ENCODE results near the gene STAT4. TPM values are rescaled to one million over a fixed set of nuclear protein-coding genes. Genes with fewer than 3 reads are reported as not detected.

Gene STAT4
- total RNA-seq, 1 experiment from 2014 or later: 0.44 TPM

DNA sequence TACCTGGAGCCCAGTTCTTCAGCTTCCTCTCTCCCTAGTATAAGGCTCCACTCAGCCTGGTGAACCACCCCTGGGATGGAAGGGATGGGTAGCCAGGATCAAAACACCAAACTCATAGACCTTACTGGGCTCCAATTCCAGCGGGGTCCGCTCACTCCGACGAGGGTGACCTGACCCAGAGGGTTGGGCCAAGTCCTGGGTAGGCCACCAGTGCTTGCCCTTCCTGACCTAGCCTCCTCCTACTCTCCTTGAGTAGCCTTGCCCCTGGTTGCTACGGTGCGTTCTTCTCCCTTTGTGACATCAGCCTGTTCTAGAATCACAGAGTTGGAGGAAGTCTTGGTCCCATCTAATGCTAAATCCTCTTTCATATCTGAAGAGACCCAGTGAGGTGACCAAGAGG lies 537 bp upstream of the STAT4 start (continued):
- TF ChIP-seq ARID4B (CRISPR knock-in tag; IDR thresholded peaks at IDR 0.05; ENCODE audit: borderline replicate concordance): no peak
- no peak for TF ChIP-seq EMX1 (CRISPR knock-in tag; IDR thresholded peaks at IDR 0.05)
- no peak for TF ChIP-seq SMAD3 (CRISPR knock-in tag; IDR thresholded peaks at IDR 0.05; ENCODE audit: borderline replicate concordance)
- TF ChIP-seq HMGA2 (CRISPR knock-in tag; IDR thresholded peaks at IDR 0.05): no peak
- TF ChIP-seq SMAD4 (CRISPR knock-in tag; IDR thresholded peaks at IDR 0.05): no peak

- Mint-ChIP-seq H3K36me3 (no peaks in the 10 kb centered on the region), H3K27me3 (ENCODE audit: low read depth) (peaks cover 17% of the 10 kb centered on the region), H3K9me3 (no peaks in the 10 kb centered on the region), H3K4me1 (peaks cover 8% of the 10 kb centered on the region), H3K27ac (no peak overlapping the region), H3K4me3 (peak overlapping the region; percentile 74)
- CTCF ChIA-PET: interaction anchor here (0.7 to 2.0 kb wide), 6 partner anchors 15 to 136 kb away, joined by 3 to 21 read pairs (median 4); partner anchors contain the start of gene STAT1
- DNase-seq (ENCODE audit: low spot score): no peak
- POLR2A ChIA-PET: interaction anchor here (0.5 to 1.1 kb wide), 2 partner anchors 74 to 96 kb away, joined by 3 to 4 read pairs; no protein-coding TSS in a partner anchor
- ATAC-seq: no peak
- TF ChIP-seq NFE2L1 (CRISPR knock-in tag; IDR thresholded peaks at IDR 0.05): no peak
- TF ChIP-seq ATF2 (CRISPR knock-in tag; IDR thresholded peaks at IDR 0.05; ENCODE audit: borderline replicate concordance, low read depth): no peak
- TF ChIP-seq FOXP1 (CRISPR knock-in tag; IDR thresholded peaks at IDR 0.05; ENCODE audit: borderline replicate concordance): no peak
- no peak for TF ChIP-seq GABPB1 (CRISPR knock-in tag; IDR thresholded peaks at IDR 0.05)
- TF ChIP-seq ETV6 (CRISPR knock-in tag; IDR thresholded peaks at IDR 0.05): no peak
- TF ChIP-seq, protein P1, sequence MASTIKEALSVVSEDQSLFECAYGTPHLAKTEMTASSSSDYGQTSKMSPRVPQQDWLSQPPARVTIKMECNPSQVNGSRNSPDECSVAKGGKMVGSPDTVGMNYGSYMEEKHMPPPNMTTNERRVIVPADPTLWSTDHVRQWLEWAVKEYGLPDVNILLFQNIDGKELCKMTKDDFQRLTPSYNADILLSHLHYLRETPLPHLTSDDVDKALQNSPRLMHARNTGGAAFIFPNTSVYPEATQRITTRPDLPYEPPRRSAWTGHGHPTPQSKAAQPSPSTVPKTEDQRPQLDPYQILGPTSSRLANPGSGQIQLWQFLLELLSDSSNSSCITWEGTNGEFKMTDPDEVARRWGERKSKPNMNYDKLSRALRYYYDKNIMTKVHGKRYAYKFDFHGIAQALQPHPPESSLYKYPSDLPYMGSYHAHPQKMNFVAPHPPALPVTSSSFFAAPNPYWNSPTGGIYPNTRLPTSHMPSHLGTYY (CRISPR knock-in tag; IDR thresholded peaks at IDR 0.05): no peak
- no peak for TF ChIP-seq PREB (CRISPR knock-in tag; IDR thresholded peaks at IDR 0.05; ENCODE audit: borderline replicate concordance)
- TF ChIP-seq ZNF317 (CRISPR knock-in tag; IDR thresholded peaks at IDR 0.05; ENCODE audit: borderline replicate concordance, low read depth): no peak
- TF ChIP-seq CTCF (IDR thresholded peaks at IDR 0.05): no peak
- no peak for TF ChIP-seq NFYB (CRISPR knock-in tag; conservative IDR thresholded peaks at IDR 0.05; ENCODE audit: low read depth)
- TF ChIP-seq ZNF219 (CRISPR knock-in tag; IDR thresholded peaks at IDR 0.05; ENCODE audit: borderline replicate concordance): no peak
- TF ChIP-seq CREB1 (CRISPR knock-in tag; IDR thresholded peaks at IDR 0.05): no peak
- TF ChIP-seq ZBTB43 (CRISPR knock-in tag; IDR thresholded peaks at IDR 0.05): no peak
- TF ChIP-seq, protein P2, sequence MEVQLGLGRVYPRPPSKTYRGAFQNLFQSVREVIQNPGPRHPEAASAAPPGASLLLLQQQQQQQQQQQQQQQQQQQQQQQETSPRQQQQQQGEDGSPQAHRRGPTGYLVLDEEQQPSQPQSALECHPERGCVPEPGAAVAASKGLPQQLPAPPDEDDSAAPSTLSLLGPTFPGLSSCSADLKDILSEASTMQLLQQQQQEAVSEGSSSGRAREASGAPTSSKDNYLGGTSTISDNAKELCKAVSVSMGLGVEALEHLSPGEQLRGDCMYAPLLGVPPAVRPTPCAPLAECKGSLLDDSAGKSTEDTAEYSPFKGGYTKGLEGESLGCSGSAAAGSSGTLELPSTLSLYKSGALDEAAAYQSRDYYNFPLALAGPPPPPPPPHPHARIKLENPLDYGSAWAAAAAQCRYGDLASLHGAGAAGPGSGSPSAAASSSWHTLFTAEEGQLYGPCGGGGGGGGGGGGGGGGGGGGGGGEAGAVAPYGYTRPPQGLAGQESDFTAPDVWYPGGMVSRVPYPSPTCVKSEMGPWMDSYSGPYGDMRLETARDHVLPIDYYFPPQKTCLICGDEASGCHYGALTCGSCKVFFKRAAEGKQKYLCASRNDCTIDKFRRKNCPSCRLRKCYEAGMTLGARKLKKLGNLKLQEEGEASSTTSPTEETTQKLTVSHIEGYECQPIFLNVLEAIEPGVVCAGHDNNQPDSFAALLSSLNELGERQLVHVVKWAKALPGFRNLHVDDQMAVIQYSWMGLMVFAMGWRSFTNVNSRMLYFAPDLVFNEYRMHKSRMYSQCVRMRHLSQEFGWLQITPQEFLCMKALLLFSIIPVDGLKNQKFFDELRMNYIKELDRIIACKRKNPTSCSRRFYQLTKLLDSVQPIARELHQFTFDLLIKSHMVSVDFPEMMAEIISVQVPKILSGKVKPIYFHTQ (CRISPR knock-in tag; IDR thresholded peaks at IDR 0.05): no peak
- TF ChIP-seq, protein P3, sequence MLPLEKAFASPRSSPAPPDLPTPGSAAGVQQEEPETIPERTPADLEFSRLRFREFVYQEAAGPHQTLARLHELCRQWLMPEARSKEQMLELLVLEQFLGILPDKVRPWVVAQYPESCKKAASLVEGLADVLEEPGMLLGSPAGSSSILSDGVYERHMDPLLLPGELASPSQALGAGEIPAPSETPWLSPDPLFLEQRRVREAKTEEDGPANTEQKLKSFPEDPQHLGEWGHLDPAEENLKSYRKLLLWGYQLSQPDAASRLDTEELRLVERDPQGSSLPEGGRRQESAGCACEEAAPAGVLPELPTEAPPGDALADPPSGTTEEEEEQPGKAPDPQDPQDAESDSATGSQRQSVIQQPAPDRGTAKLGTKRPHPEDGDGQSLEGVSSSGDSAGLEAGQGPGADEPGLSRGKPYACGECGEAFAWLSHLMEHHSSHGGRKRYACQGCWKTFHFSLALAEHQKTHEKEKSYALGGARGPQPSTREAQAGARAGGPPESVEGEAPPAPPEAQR (CRISPR knock-in tag; IDR thresholded peaks at IDR 0.05): no peak
- TF ChIP-seq ZBTB21 (CRISPR knock-in tag; IDR thresholded peaks at IDR 0.05; ENCODE audit: borderline replicate concordance): no peak
Measured at GRCh38 chr2:191150230-191150599, 579 bp downstream of the STAT4 start.
